Activated CD4-positive, alpha-beta T cell treated with anti-CD3 and anti-CD28 coated beads for 36 hours (primary cell): ENCODE data around the gene TRIP4. TPM values are rescaled to one million over a fixed set of nuclear protein-coding genes. Genes with fewer than 3 reads are reported as not detected.
A peak's percentile ranks its signal among the peaks of the same experiment; 100 is the strongest.
"Not testable (repeated sequence)": the region's sequence is repeated elsewhere in the genome, so short reads cannot be mapped to it uniquely, and the experiment has no call there.

Experiments used
- ATAC-seq: fragments of 200-7000 bp; cut with Tn5 transposase; one replicate; pipeline ENCODE4 v1.10.0; 2021; ENCODE audit warnings: mild to moderate bottlenecking, moderate library complexity
- CTCF ChIA-PET: fragments of 350-600 bp; sonication (Branson Sonifier 250); formaldehyde crosslinking; loops from one replicate; lab custom pipeline; 2021; ENCODE audit warnings: antibody characterized with exemption; lab: Charles Lee
- POLR2A ChIA-PET: fragments of 350-600 bp; sonication (Branson Sonifier 250); formaldehyde crosslinking; loops from one replicate; lab custom pipeline; 2021; ENCODE audit warnings: antibody characterized with exemption, inconsistent platforms; lab: Charles Lee
- DNase-seq: peaks from one replicate; pipeline ENCODE4 v3.0.0-alpha.2; 2020
- H3K27ac Mint-ChIP-seq: one replicate; pipeline ENCODE4 v1.8.0; 2021; ENCODE audit warnings: mixed read lengths
- H3K27me3 Mint-ChIP-seq: one replicate; pipeline ENCODE4 v1.8.0; 2021; ENCODE audit warnings: mixed read lengths
- H3K36me3 Mint-ChIP-seq: one replicate; pipeline ENCODE4 v1.8.0; 2021; ENCODE audit warnings: low read depth, mixed read lengths
- H3K4me1 Mint-ChIP-seq: one replicate; pipeline ENCODE4 v1.8.0; 2021; ENCODE audit warnings: mixed read lengths
- H3K4me3 Mint-ChIP-seq: one replicate; pipeline ENCODE4 v1.8.0; 2021; ENCODE audit warnings: mild to moderate bottlenecking, moderate library complexity, mixed read lengths
- H3K9me3 Mint-ChIP-seq: one replicate; pipeline ENCODE4 v1.8.0; 2021; ENCODE audit warnings: low read depth, mixed read lengths
- intact Hi-C, 2 experiments: fragments of 100-400 bp; cut with DNase I in 1 of 2; cut with micrococcal nuclease in 1 of 2; formaldehyde crosslinking; loops; one replicate each; pipeline versions ENCODE4 v1.14.2 to v1.15.1; 2022 to 2024; cut with DNase I, micrococcal nuclease
- total RNA-seq, 2 experiments: library from RNA; stranded (reverse); gene quantifications; one replicate each; pipeline ENCODE4 v1.2.3, GENCODE V29; 2021

TRIP4 gene
- total RNA-seq, 2 experiments from 2014 or later = 13.1 to 19.6 TPM

- CTCF ChIA-PET = interaction anchor here (0.6 kb wide), 1 partner anchor 11 kb away, joined by 3 read pairs; no protein-coding TSS in a partner anchor
- intact Hi-C loops = no loop called here
- peaks cover 32% of the 10 kb centered on the region for H3K4me1 Mint-ChIP-seq
- H3K27me3 Mint-ChIP-seq = no peaks in the 10 kb centered on the region
- DNase-seq = no peak
- H3K27ac Mint-ChIP-seq = no peak overlapping the region
- POLR2A ChIA-PET = no interaction called here
- H3K9me3 Mint-ChIP-seq = no peaks in the 10 kb centered on the region
- H3K36me3 Mint-ChIP-seq = peaks cover 16% of the 10 kb centered on the region
- ATAC-seq = no peak
- no peak overlapping the region for H3K4me3 Mint-ChIP-seq
These were observed 91.2 kb downstream of the TRIP4 start for GRCh38 chr15:64478863-64479262.

- no peak overlapping the region for H3K27ac Mint-ChIP-seq
- peaks cover 30% of the 10 kb centered on the region for H3K4me1 Mint-ChIP-seq
- no peak overlapping the region for H3K4me3 Mint-ChIP-seq
- H3K27me3 Mint-ChIP-seq = no peaks in the 10 kb centered on the region
- ChIA-PET CTCF (interaction anchor here (0.7 to 1.3 kb wide), 3 partner anchors 13 to 1242 kb away, joined by 3 to 4 read pairs (median 3); no protein-coding TSS in a partner anchor), POLR2A (no interaction called here)
- peaks cover 15% of the 10 kb centered on the region for H3K36me3 Mint-ChIP-seq
- DNase-seq = no peak
- intact Hi-C loops = no loop called here
- H3K9me3 Mint-ChIP-seq = no peaks in the 10 kb centered on the region
- ATAC-seq = no peak
These were observed 93.3 kb downstream of the TRIP4 start for GRCh38 chr15:64480891-64481290.

GRCh38 chr15:64483749-64484148 is 96.1 kb downstream of the TRIP4 start:
- Mint-ChIP-seq H3K9me3 (no peaks in the 10 kb centered on the region), H3K4me1 (peaks cover 19% of the 10 kb centered on the region), H3K27me3 (no peaks in the 10 kb centered on the region), H3K4me3 (no peak overlapping the region), H3K36me3 (peaks cover 24% of the 10 kb centered on the region), H3K27ac (no peak overlapping the region)
- DNase-seq (no peak), ATAC-seq (no peak)
- intact Hi-C loops = no loop called here
- ChIA-PET POLR2A (no interaction called here), CTCF (interaction anchor here (0.6 to 0.9 kb wide), 4 partner anchors 53 to 536 kb away, joined by 3 to 5 read pairs (median 3); no protein-coding TSS in a partner anchor)

- no peak overlapping the region for H3K4me3 Mint-ChIP-seq
- POLR2A ChIA-PET = no interaction called here
- no peak overlapping the region for H3K27ac Mint-ChIP-seq
- H3K27me3 Mint-ChIP-seq = no peaks in the 10 kb centered on the region
- H3K9me3 Mint-ChIP-seq = no peaks in the 10 kb centered on the region
- DNase-seq = no peak
- intact Hi-C loops = no loop called here
- H3K4me1 Mint-ChIP-seq = peaks cover 20% of the 10 kb centered on the region
- peak; percentile 47 for ATAC-seq
- CTCF ChIA-PET = interaction anchor here (0.9 kb wide), 1 partner anchor 13 kb away, joined by 3 read pairs; no protein-coding TSS in a partner anchor
- peaks cover 31% of the 10 kb centered on the region for H3K36me3 Mint-ChIP-seq
These were observed 98.2 kb downstream of the TRIP4 start for GRCh38 chr15:64485796-64486195.

GRCh38 chr15:64490598-64491259 is 103.1 kb downstream of the TRIP4 start:
- H3K27me3 Mint-ChIP-seq = no peaks in the 10 kb centered on the region
- no peaks in the 10 kb centered on the region for H3K9me3 Mint-ChIP-seq
- H3K4me1 Mint-ChIP-seq = peaks cover 43% of the 10 kb centered on the region
- peaks cover 35% of the 10 kb centered on the region for H3K36me3 Mint-ChIP-seq
- no peak overlapping the region for H3K27ac Mint-ChIP-seq
- POLR2A ChIA-PET = interaction anchor here (0.6 kb wide), 1 partner anchor 17 kb away, joined by 15 read pairs; no protein-coding TSS in a partner anchor
- ATAC-seq = no peak
- DNase-seq = no peak
- CTCF ChIA-PET = interaction anchor here (0.7 to 1.4 kb wide), 2 partner anchors 8 to 13 kb away, joined by 4 to 5 read pairs; no protein-coding TSS in a partner anchor
- intact Hi-C loops = no loop called here
- H3K4me3 Mint-ChIP-seq = no peak overlapping the region

GRCh38 chr15:64493641-64494040 is 106.0 kb downstream of the TRIP4 start:
- DNase-seq = no peak
- Mint-ChIP-seq H3K9me3 (no peaks in the 10 kb centered on the region), H3K36me3 (peaks cover 27% of the 10 kb centered on the region), H3K4me3 (no peak overlapping the region), H3K27me3 (no peaks in the 10 kb centered on the region), H3K27ac (no peak overlapping the region), H3K4me1 (peaks cover 61% of the 10 kb centered on the region)
- intact Hi-C loops = no loop called here
- ChIA-PET POLR2A (interaction anchor here (0.6 kb wide), 1 partner anchor 17 kb away, joined by 8 read pairs; no protein-coding TSS in a partner anchor), CTCF (interaction anchor here (1.6 kb wide), 1 partner anchor 10 kb away, joined by 4 read pairs; no protein-coding TSS in a partner anchor)
- ATAC-seq = no peak

GRCh38 chr15:64495968-64496367 is 108.3 kb downstream of the TRIP4 start:
- DNase-seq, H3K4me3 Mint-ChIP-seq, CTCF ChIA-PET, H3K9me3 Mint-ChIP-seq, POLR2A ChIA-PET, ATAC-seq, intact Hi-C loops, H3K27me3 Mint-ChIP-seq: not testable (repeated sequence)
- Mint-ChIP-seq H3K36me3 (peaks cover 36% of the 10 kb centered on the region), H3K27ac (peak overlapping the region; percentile 7), H3K4me1 (peaks cover 78% of the 10 kb centered on the region)

- POLR2A ChIA-PET = interaction anchor here (0.7 to 0.9 kb wide), 2 partner anchors 9 to 115 kb away, joined by 3 to 6 read pairs; no protein-coding TSS in a partner anchor
- H3K9me3 Mint-ChIP-seq = no peaks in the 10 kb centered on the region
- no peak for DNase-seq
- H3K36me3 Mint-ChIP-seq = peaks cover 34% of the 10 kb centered on the region
- CTCF ChIA-PET = interaction anchor here (0.6 to 1.2 kb wide), 4 partner anchors 34 to 1854 kb away, joined by 3 read pairs; no protein-coding TSS in a partner anchor
- peaks cover 87% of the 10 kb centered on the region for H3K4me1 Mint-ChIP-seq
- no peaks in the 10 kb centered on the region for H3K27me3 Mint-ChIP-seq
- no peak overlapping the region for H3K4me3 Mint-ChIP-seq
- peak overlapping the region; percentile 3 for H3K27ac Mint-ChIP-seq
- no peak for ATAC-seq
- intact Hi-C loops = no loop called here
These were observed 113.2 kb downstream of the TRIP4 start for GRCh38 chr15:64500695-64501395.

- H3K27me3 Mint-ChIP-seq = no peaks in the 10 kb centered on the region
- H3K4me1 Mint-ChIP-seq = peaks cover 83% of the 10 kb centered on the region
- H3K27ac Mint-ChIP-seq = peak overlapping the region; percentile 3
- DNase-seq (no peak), ATAC-seq (no peak)
- H3K9me3 Mint-ChIP-seq = no peaks in the 10 kb centered on the region
- intact Hi-C loops = no loop called here
- CTCF ChIA-PET = interaction anchor here (0.8 to 1.2 kb wide), 3 partner anchors 35 to 94 kb away, joined by 3 read pairs; no protein-coding TSS in a partner anchor
- no peak overlapping the region for H3K4me3 Mint-ChIP-seq
- H3K36me3 Mint-ChIP-seq = peaks cover 30% of the 10 kb centered on the region
- POLR2A ChIA-PET = interaction anchor here (0.7 to 0.9 kb wide), 2 partner anchors 9 to 114 kb away, joined by 3 to 6 read pairs; no protein-coding TSS in a partner anchor
These were observed 113.7 kb downstream of the TRIP4 start for GRCh38 chr15:64501396-64501715.

GRCh38 chr15:64502151-64502550 is 114.5 kb downstream of the TRIP4 start:
- ChIA-PET POLR2A (no interaction called here), CTCF (no interaction called here)
- Mint-ChIP-seq H3K36me3 (peaks cover 33% of the 10 kb centered on the region), H3K9me3 (no peaks in the 10 kb centered on the region), H3K27me3 (no peaks in the 10 kb centered on the region), H3K4me1 (peaks cover 83% of the 10 kb centered on the region), H3K27ac (peak overlapping the region; percentile 71), H3K4me3 (no peak overlapping the region)
- ATAC-seq = no peak
- no peak for DNase-seq
- intact Hi-C loops = no loop called here

GRCh38 chr15:64502551-64502950 is 114.9 kb downstream of the TRIP4 start:
- H3K27ac Mint-ChIP-seq = peak overlapping the region; percentile 71
- DNase-seq (no peak), ATAC-seq (peak; percentile 28)
- no peaks in the 10 kb centered on the region for H3K27me3 Mint-ChIP-seq
- CTCF ChIA-PET = interaction anchor here (0.6 kb wide), 1 partner anchor 30 kb away, joined by 3 read pairs; no protein-coding TSS in a partner anchor
- H3K9me3 Mint-ChIP-seq = no peaks in the 10 kb centered on the region
- POLR2A ChIA-PET = interaction anchor here (0.7 to 1.0 kb wide), 3 partner anchors 106 to 148 kb away, joined by 3 to 6 read pairs (median 4); no protein-coding TSS in a partner anchor
- intact Hi-C loops = no loop called here
- peak overlapping the region; percentile 7 for H3K4me3 Mint-ChIP-seq
- peaks cover 83% of the 10 kb centered on the region for H3K4me1 Mint-ChIP-seq
- peaks cover 33% of the 10 kb centered on the region for H3K36me3 Mint-ChIP-seq
